Measurements from ENCODE around the gene CTNNBL1. TPM values are rescaled to one million over a fixed set of nuclear protein-coding genes. Genes with fewer than 3 reads are reported as not detected.
A peak's percentile ranks its signal among the peaks of the same experiment; 100 is the strongest.

CTNNBL1 gene
- total RNA-seq, 1 donor: 19.5 TPM

- Histone ChIP-seq H3K4me2 (ENCODE audit: insufficient read depth, low read length) (no peak overlapping the region), H3K36me3 (ENCODE audit: insufficient read depth, low read length) (no peaks in the 10 kb centered on the region), H2AFZ (ENCODE audit: low read length) (no peak overlapping the region), H3K9me3 (ENCODE audit: low read depth, low read length) (no peaks in the 10 kb centered on the region), H4K20me1 (ENCODE audit: insufficient read depth, low read length) (peaks cover 45% of the 10 kb centered on the region), H3K4me1 (ENCODE audit: insufficient read depth, low read length) (peaks cover 14% of the 10 kb centered on the region), H3K4me3 (ENCODE audit: insufficient read depth, low read length) (no peak overlapping the region), H3K79me2 (ENCODE audit: insufficient read depth, low read length) (peaks cover 21% of the 10 kb centered on the region), H3K27me3 (ENCODE audit: insufficient read depth, low read length) (no peaks in the 10 kb centered on the region), H3K27ac (ENCODE audit: low read depth, low read length) (no peak overlapping the region)
- no peak for DNase-seq (ENCODE audit: insufficient read length, low spot score, missing footprints)
- TF ChIP-seq, protein P1, sequence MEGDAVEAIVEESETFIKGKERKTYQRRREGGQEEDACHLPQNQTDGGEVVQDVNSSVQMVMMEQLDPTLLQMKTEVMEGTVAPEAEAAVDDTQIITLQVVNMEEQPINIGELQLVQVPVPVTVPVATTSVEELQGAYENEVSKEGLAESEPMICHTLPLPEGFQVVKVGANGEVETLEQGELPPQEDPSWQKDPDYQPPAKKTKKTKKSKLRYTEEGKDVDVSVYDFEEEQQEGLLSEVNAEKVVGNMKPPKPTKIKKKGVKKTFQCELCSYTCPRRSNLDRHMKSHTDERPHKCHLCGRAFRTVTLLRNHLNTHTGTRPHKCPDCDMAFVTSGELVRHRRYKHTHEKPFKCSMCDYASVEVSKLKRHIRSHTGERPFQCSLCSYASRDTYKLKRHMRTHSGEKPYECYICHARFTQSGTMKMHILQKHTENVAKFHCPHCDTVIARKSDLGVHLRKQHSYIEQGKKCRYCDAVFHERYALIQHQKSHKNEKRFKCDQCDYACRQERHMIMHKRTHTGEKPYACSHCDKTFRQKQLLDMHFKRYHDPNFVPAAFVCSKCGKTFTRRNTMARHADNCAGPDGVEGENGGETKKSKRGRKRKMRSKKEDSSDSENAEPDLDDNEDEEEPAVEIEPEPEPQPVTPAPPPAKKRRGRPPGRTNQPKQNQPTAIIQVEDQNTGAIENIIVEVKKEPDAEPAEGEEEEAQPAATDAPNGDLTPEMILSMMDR (IDR thresholded peaks at IDR 0.05; ENCODE audit: extremely low read depth, low read depth, low read length): no peak
Observed at GRCh38 chr20:37726971-37727956, 33.4 kb downstream of the CTNNBL1 start.

- TF ChIP-seq, protein P1 (IDR thresholded peaks at IDR 0.05; ENCODE audit: extremely low read depth, low read depth, low read length): no peak
- no peak for DNase-seq (ENCODE audit: insufficient read length, low spot score, missing footprints)
- H3K4me2 ChIP-seq (ENCODE audit: insufficient read depth, low read length): no peak overlapping the region
Observed at GRCh38 chr20:37727957-37728634, 34.3 kb downstream of the CTNNBL1 start.

GRCh38 chr20:37728635-37728983, 34.8 kb downstream of the CTNNBL1 start:
- H3K79me2 ChIP-seq (ENCODE audit: insufficient read depth, low read length): peaks cover 16% of the 10 kb centered on the region
- no peak overlapping the region for H3K4me3 ChIP-seq (ENCODE audit: insufficient read depth, low read length)
- no peak overlapping the region for H2AFZ ChIP-seq (ENCODE audit: low read length)
- H4K20me1 ChIP-seq (ENCODE audit: insufficient read depth, low read length): peaks cover 43% of the 10 kb centered on the region
- no peak overlapping the region for H3K27ac ChIP-seq (ENCODE audit: low read depth, low read length)
- H3K27me3 ChIP-seq (ENCODE audit: insufficient read depth, low read length): no peaks in the 10 kb centered on the region
- peaks cover 14% of the 10 kb centered on the region for H3K4me1 ChIP-seq (ENCODE audit: insufficient read depth, low read length)
- no peak for DNase-seq (ENCODE audit: insufficient read length, low spot score, missing footprints)
- TF ChIP-seq, protein P1 (IDR thresholded peaks at IDR 0.05; ENCODE audit: extremely low read depth, low read depth, low read length): no peak
- H3K36me3 ChIP-seq (ENCODE audit: insufficient read depth, low read length): peaks cover 4% of the 10 kb centered on the region
- no peak overlapping the region for H3K4me2 ChIP-seq (ENCODE audit: insufficient read depth, low read length)
- no peaks in the 10 kb centered on the region for H3K9me3 ChIP-seq (ENCODE audit: low read depth, low read length)

More at GRCh38 chr20:37727957-37728634, 34.3 kb downstream of the CTNNBL1 start:
- H3K9me3 ChIP-seq (ENCODE audit: low read depth, low read length): no peaks in the 10 kb centered on the region
- H4K20me1 ChIP-seq (ENCODE audit: insufficient read depth, low read length): peaks cover 41% of the 10 kb centered on the region
- no peak overlapping the region for H3K4me3 ChIP-seq (ENCODE audit: insufficient read depth, low read length)
- no peaks in the 10 kb centered on the region for H3K27me3 ChIP-seq (ENCODE audit: insufficient read depth, low read length)
- H3K4me1 ChIP-seq (ENCODE audit: insufficient read depth, low read length): peaks cover 14% of the 10 kb centered on the region
- H3K36me3 ChIP-seq (ENCODE audit: insufficient read depth, low read length): peaks cover 3% of the 10 kb centered on the region
- no peak overlapping the region for H2AFZ ChIP-seq (ENCODE audit: low read length)
- H3K27ac ChIP-seq (ENCODE audit: low read depth, low read length): no peak overlapping the region
- peaks cover 19% of the 10 kb centered on the region for H3K79me2 ChIP-seq (ENCODE audit: insufficient read depth, low read length)

DNA sequence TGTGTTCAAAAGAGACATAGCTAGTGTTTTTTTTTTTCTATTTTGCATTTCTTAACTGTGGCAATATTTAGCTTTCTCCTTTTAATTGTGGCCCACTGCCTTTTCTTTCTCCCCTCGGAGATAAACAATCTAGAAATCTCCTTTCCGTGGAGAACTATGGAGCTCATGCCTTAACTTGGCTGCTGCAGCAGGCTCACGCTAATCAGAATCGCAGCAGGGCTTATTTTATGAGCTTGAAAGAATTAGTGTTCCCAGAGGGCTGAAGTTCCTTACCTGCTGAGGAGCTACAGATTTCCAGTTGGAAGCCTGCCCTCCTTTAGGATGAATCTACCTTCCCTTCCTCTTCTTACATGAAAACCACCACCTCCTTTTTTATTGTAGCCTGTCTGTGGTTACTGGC, 35.6 kb downstream of the CTNNBL1 start:
- Histone ChIP-seq H3K9me3 (ENCODE audit: low read depth, low read length) (no peaks in the 10 kb centered on the region), H3K4me3 (ENCODE audit: insufficient read depth, low read length) (no peak overlapping the region), H4K20me1 (ENCODE audit: insufficient read depth, low read length) (peaks cover 45% of the 10 kb centered on the region), H3K79me2 (ENCODE audit: insufficient read depth, low read length) (peaks cover 11% of the 10 kb centered on the region), H2AFZ (ENCODE audit: low read length) (no peak overlapping the region), H3K27ac (ENCODE audit: low read depth, low read length) (no peak overlapping the region), H3K4me1 (ENCODE audit: insufficient read depth, low read length) (peaks cover 20% of the 10 kb centered on the region), H3K4me2 (ENCODE audit: insufficient read depth, low read length) (no peak overlapping the region), H3K36me3 (ENCODE audit: insufficient read depth, low read length) (peaks cover 4% of the 10 kb centered on the region), H3K27me3 (ENCODE audit: insufficient read depth, low read length) (no peaks in the 10 kb centered on the region)
- DNase-seq (ENCODE audit: insufficient read length, low spot score, missing footprints): peak; percentile 23
- TF ChIP-seq, protein P1 (IDR thresholded peaks at IDR 0.05; ENCODE audit: extremely low read depth, low read depth, low read length): no peak

All from osteoblast (primary cell).